HG03457 (cell line): ENCODE results near the gene FAM177B.

Source experiments
- ATAC-seq: cut with Tn5 transposase; IDR thresholded peaks from one replicate; pipeline ENCODE4 v1.9.1; 2021; ENCODE audit warnings: moderate number of reproducible peaks; ENCODE audit not compliant: unreplicated experiment

The FAM177B gene

GRCh38 chr1:222784916-222785315 lies 47.9 kb downstream of the FAM177B start:
- ATAC-seq: no peak

GRCh38 chr1:222785529-222785928 lies 48.5 kb downstream of the FAM177B start:
- no peak for ATAC-seq

- no peak for ATAC-seq
Measured at GRCh38 chr1:222786121-222786520, 49.1 kb downstream of the FAM177B start.

GRCh38 chr1:222787729-222788128 lies 50.7 kb downstream of the FAM177B start:
- ATAC-seq: no peak

DNA sequence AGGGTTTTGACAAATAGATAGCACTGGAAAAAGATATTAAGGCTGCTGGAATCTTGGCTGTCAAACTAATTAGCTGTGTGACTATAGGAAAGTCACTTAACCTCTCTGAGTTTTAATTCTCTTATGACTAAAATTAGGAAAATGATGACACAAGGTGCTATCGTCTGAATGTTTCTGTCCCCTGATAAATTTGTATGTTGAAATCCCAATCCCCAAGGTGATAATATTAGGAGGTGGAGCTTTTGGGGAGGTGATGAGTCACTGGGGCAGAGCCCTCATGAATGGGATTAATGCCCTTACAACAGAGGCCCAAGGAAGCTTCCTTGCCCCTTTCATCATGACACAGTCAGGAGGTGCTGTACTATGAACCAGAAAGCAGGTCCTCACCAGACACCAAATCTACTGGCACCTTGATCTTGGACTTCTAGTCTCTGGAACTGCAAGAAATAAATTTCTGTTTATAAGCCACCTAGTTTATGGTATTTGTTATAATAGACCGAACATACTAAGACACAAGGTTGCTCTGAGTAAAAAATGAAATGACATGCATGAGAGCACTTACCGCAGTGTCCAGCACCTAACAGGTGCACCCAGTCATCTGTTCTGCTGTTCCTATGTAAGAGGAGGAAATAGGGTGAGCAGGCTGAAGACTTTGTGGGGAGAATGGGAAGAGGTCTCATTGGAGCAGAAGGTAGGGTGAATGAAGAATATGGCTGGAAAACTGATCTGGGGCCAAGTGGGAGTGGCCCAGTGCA lies 51.6 kb downstream of the FAM177B start:
- ATAC-seq: no peak

DNA sequence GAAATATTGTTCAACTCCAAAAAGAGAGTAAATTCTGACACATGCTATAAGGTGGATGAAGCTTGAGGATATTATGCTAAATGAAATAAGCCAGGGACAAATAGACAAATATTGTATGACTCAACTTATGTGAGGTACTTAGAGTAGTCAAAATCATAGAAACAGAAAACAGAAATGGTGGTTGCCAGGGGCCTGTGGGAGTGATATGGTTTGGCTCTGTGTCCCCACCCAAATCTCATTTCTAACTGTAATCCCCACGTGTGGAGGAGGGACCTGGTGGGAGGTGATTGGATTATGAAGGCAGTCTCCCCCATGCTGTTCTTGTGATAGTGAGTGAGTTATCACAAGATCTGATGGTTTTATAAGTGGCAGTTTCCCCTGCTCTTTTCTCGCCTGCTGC lies 53.1 kb downstream of the FAM177B start:
- no peak for ATAC-seq

- ATAC-seq: no peak
Measured at GRCh38 chr1:222790520-222790919, 53.5 kb downstream of the FAM177B start.

- ATAC-seq: no peak
Measured at GRCh38 chr1:222791006-222791710, 54.2 kb downstream of the FAM177B start.

DNA sequence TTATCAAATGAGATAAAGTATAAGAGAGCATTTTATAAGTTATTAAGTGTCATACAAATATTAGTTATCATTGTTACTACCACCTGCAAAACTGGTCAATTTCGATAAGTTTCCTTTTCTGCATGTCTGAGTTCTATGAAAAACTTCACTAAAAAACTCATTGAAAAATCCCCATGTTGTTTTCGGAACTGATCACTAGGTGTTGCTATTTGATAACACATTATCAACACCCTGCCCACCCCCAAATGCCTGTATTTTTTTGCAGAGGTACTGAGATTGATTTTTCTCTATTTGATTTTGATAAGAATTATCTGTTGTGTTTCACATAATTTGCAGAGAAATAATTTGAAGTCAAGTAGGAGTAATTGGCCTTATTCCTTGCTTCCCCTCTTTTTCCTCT lies 55.7 kb downstream of the FAM177B start:
- ATAC-seq: no peak

- no peak for ATAC-seq
Measured at GRCh38 chr1:222794656-222795474, 57.9 kb downstream of the FAM177B start.

DNA sequence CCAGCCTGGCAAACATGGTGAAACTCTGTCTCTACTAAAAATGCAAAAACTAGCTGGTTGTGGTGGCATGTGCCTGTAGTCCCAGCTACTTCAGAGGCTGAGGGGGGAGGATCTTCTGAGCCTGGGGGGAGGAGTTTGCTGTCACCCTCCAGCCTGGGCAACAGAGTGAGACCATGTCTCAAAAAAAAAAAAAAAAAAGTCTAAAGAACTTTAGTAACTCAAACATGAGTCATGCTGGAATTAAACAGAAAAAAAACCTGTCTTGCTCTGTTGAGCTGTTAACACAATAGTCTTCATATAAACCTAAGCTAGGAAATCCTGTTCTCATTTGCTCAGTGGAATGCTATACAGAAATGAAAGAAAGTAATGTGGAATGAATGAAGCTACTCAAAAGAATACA lies 61.1 kb downstream of the FAM177B start:
- ATAC-seq: no peak

GRCh38 chr1:222798975-222799374 lies 62.0 kb downstream of the FAM177B start:
- ATAC-seq: no peak
